ENCODE measurements around the gene KL. TPM values are rescaled to one million over a fixed set of nuclear protein-coding genes. Genes with fewer than 3 reads are reported as not detected.

The KL gene
- total and polyA plus RNA-seq, 2 of the 8 experiments (the other 6 are each of a cell fraction or from before 2014, with no cell fraction given) = 0.02 TPM; not detected in 1

DNA sequence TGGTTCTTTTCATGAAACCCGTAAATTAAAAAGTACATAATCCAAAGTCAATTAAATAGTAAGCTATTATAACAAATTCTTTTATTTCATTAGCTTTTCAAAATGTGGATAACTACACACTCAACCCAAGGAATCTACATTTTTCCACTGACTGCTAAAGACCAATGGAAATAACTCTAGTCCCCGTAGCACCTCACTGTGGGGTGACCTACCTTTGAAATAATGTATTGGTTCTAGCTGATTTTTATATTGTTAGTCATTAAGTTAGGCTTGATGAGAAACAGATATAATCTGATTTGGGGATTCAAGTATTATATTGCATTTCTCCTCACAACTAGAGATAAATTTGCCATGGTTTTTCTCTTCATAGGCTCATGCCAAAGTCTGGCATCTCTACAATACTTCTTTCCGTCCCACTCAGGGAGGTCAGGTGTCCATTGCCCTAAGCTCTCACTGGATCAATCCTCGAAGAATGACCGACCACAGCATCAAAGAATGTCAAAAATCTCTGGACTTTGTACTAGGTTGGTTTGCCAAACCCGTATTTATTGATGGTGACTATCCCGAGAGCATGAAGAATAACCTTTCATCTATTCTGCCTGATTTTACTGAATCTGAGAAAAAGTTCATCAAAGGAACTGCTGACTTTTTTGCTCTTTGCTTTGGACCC, 37.3 kb downstream of the KL start:
- H2BK12ac ChIP-seq (ENCODE audit: low read depth, low read length) = no peak overlapping the region
- no peaks in the 10 kb centered on the region for H3K27me3 ChIP-seq (replicated peaks in 1 of 4; ENCODE audit: control insufficient read depth in 3 of 4, extremely low read depth in 1 of 4, insufficient read depth in 3 of 4, low read length in 3 of 4)
- POLR2A ChIA-PET (ENCODE audit: partially characterized antibody) = no interaction called here
- no peak overlapping the region for H2BK20ac ChIP-seq (ENCODE audit: low read length)
- H3K23ac ChIP-seq (ENCODE audit: insufficient read length) = no peak overlapping the region
- H3K79me2 ChIP-seq (ENCODE audit: control insufficient read depth in 1 of 2, insufficient read depth in 2 of 2, low read length in 2 of 2) = no peaks in the 10 kb centered on the region
- H3K4me1 ChIP-seq (replicated peaks in 1 of 4; ENCODE audit: control insufficient read depth in 3 of 4, insufficient read depth in 4 of 4, low read length in 3 of 4) = no peaks in the 10 kb centered on the region
- H2AFZ ChIP-seq (ENCODE audit: low read length) = no peak overlapping the region
- H2BK120ac ChIP-seq (replicated peaks; ENCODE audit: low read depth, low read length) = no peak overlapping the region
- H3K36me3 ChIP-seq (ENCODE audit: control insufficient read depth in 2 of 4, insufficient read depth in 4 of 4, low read length in 3 of 4) = no peaks in the 10 kb centered on the region
- no peak overlapping the region for H3K18ac ChIP-seq (ENCODE audit: extremely low read depth, low read length)
- H3K4ac ChIP-seq (replicated peaks; ENCODE audit: insufficient read length, low read depth, low read length) = no peak overlapping the region
- no peak overlapping the region for H3K9ac ChIP-seq (replicated peaks in 1 of 4; ENCODE audit: extremely low read depth in 1 of 4, low read depth in 3 of 4, low read length in 3 of 4)
- no peaks in the 10 kb centered on the region for H3K23me2 ChIP-seq (ENCODE audit: low read depth, low read length)
- H3K27ac ChIP-seq (ENCODE audit: low read depth, low read length) = no peak overlapping the region
- no peak overlapping the region for H3K14ac ChIP-seq (ENCODE audit: insufficient read length)
- FAIRE-seq (no peak), DNase-seq (ENCODE audit: low read depth in 1 of 2, low spot score in 2 of 2) (no peak)
- H4K8ac ChIP-seq (ENCODE audit: extremely low read depth, insufficient read depth, low read length) = no peak overlapping the region
- H3K79me1 ChIP-seq (ENCODE audit: low read depth, low read length) = no peaks in the 10 kb centered on the region
- no peaks in the 10 kb centered on the region for H3K9me3 ChIP-seq (ENCODE audit: insufficient read depth in 2 of 2, low read depth in 1 of 2, low read length in 1 of 2)
- no peak overlapping the region for H3K4me3 ChIP-seq (ENCODE audit: extremely low read depth in 1 of 4, insufficient read depth in 2 of 4, low read depth in 3 of 4, low read length in 4 of 4)
- H4K5ac ChIP-seq (ENCODE audit: insufficient read length, low read depth, low read length) = no peak overlapping the region
- TF ChIP-seq POLR2A (IDR thresholded peaks at IDR 0.05; ENCODE audit: control extremely low read depth in 1 of 2, low read depth in 2 of 2, low read length in 2 of 2) (no peak), CBX8 (IDR thresholded peaks at IDR 0.05; ENCODE audit: borderline replicate concordance, low read depth, low read length) (no peak), HDAC6 (IDR thresholded peaks at IDR 0.05; ENCODE audit: low read depth, low read length) (no peak), BRCA1 (IDR thresholded peaks at IDR 0.05; ENCODE audit: low read depth, low read length) (no peak), SIN3A (conservative IDR thresholded peaks at IDR 0.05 in 1 of 2, IDR thresholded peaks at IDR 0.05 in 1 of 2; ENCODE audit: low read depth in 1 of 2, low read length in 2 of 2) (no peak), TAF1 (IDR thresholded peaks at IDR 0.05; ENCODE audit: low read depth, low read length) (no peak), CHD1 (IDR thresholded peaks at IDR 0.05; ENCODE audit: low read depth, low read length) (no peak), CEBPB (IDR thresholded peaks at IDR 0.05; ENCODE audit: low read depth, low read length) (no peak), SIRT6 (IDR thresholded peaks at IDR 0.05; ENCODE audit: low read length) (no peak), YY1 (IDR thresholded peaks at IDR 0.05; ENCODE audit: low read depth, low read length) (no peak), JUND (IDR thresholded peaks at IDR 0.05; ENCODE audit: low read length) (no peak), SIX5 (IDR thresholded peaks at IDR 0.05; ENCODE audit: low read depth, low read length) (no peak), POLR2AphosphoS5 (IDR thresholded peaks at IDR 0.05; ENCODE audit: low read depth, low read length) (no peak), CHD2 (IDR thresholded peaks at IDR 0.05; ENCODE audit: low read length) (no peak), ZNF274 (IDR thresholded peaks at IDR 0.05; ENCODE audit: borderline replicate concordance, extremely low read depth, low read length) (no peak)
- CTCF ChIA-PET (ENCODE audit: partially characterized antibody) = interaction anchor here (1.3 to 2.1 kb wide), 2 partner anchors 11 to 22 kb away, joined by 3 to 5 read pairs; no protein-coding TSS in a partner anchor
- H4K91ac ChIP-seq (replicated peaks; ENCODE audit: insufficient read length, low read length) = no peak overlapping the region
- no peak overlapping the region for H2BK15ac ChIP-seq (ENCODE audit: low read length)
- H2AK5ac ChIP-seq (ENCODE audit: low read depth, low read length) = no peak overlapping the region
- no peak overlapping the region for H3K56ac ChIP-seq (replicated peaks; ENCODE audit: insufficient read length, low read depth, low read length)
- no peak overlapping the region for H3K4me2 ChIP-seq (ENCODE audit: insufficient read depth in 1 of 2, low read depth in 2 of 2, low read length in 2 of 2)
- 93% methylated on average over 7 of the region's 7 CpGs; no CpG with 5 or more reads in 1 of the 2 experiments for WGBS, 2 experiments (ENCODE audit: extremely low coverage in 1 of 2, insufficient coverage in 1 of 2, insufficient read length in 1 of 2, insufficient replicate concordance in 2 of 2, low coverage in 1 of 2, low lambda C conversion rate in 2 of 2, missing lambda C conversion rate in 1 of 2)
- H2BK5ac ChIP-seq (ENCODE audit: low read depth, low read length) = no peak overlapping the region
- no peaks in the 10 kb centered on the region for H4K20me1 ChIP-seq (replicated peaks in 1 of 2; ENCODE audit: control insufficient read depth in 1 of 2, insufficient read depth in 2 of 2, low read length in 2 of 2)
